Measurements from ENCODE around the gene ANKFN1.

Gene ANKFN1

GRCh38 chr17:56152874-56153602, at the start of gene ANKFN1:
Gene ANKFN1, plus strand, starts transcription at chr17:56153475. Its CDS starts 59,193 bp downstream, at chr17:56212668.
- DNase-seq (ENCODE audit: low read depth): no peak

DNA sequence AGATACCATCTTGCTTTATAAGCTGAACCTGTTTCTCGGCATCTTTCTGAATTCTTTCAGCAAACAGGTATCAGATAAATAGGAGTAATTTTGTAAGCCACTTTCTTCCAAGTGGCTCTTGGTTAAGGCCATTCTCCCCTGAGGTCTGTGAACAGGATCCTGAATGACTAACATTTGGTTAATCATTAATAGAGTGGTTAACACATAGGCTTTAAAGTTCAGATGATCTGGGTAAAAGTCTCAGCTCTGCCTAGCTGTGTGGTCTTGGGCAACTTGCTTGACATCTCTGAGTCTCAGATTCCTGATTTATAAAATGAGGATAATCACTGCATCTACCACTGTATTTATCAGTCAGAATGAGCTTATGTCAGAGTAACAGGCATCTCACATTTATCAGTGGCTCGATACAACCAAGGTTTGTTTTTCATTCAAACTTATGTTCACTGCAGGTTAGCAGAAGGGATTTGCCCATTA, 44.4 kb upstream of the ANKFN1 start:
- no peak for DNase-seq (ENCODE audit: low read depth)

- DNase-seq (ENCODE audit: low read depth): no peak
Observed at GRCh38 chr17:56109836-56110235, 43.4 kb upstream of the ANKFN1 start.

GRCh38 chr17:56110463-56111135, 42.7 kb upstream of the ANKFN1 start:
- no peak for DNase-seq (ENCODE audit: low read depth)

DNA sequence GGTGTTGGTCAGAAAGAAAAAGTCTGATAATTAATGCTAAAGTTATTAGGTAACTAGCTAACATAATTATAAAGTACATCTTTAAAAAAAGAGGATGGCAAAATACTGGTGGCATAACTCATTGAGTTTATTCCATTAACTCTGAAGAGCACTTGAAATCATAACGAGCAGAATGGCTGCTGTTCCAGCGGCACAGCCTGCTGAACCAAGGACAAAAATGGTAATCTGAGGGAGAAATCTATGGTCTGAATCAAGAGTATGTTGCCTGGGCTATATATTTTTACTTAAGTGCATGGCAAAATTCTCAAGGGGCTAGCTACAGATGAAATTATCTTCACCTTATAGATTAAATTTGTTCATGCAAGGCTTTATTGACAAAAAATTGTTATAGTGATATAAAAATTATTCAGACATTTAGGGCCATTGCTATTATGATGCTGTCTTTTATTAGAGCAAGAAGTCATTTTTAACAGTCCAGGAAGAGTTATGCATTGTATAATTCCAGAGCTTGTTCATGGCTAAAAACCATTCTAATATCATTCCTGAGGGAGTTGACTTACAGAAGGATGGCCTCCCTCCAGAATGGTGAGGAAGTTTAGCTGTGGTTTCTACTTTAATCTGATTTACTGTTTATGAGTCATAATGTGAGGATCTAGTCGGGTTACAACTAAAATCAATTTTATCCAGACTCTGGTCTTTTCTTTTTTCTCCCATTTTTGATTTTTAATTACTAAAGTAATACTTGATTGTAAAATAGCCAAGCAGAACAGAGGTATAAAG, 41.4 kb upstream of the ANKFN1 start:
- DNase-seq (ENCODE audit: low read depth): no peak

DNA sequence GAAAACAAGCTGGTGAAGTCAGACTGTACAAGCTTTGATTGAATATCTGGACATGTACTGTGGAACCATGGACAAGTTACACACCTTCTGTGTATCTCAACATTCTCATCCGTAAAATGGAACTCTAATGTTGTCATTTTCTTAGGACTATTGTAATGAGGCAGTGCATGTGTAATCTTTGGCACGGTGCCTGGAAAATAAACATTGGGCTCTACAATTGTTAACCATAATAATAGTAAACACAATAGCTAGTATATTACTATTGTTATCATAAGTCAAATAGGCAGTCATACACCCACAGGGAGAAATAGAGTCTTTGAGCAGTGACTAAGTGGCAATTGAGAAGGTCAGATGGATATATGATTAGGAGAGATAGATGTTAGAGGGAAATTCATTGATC, 39.8 kb upstream of the ANKFN1 start:
- no peak for DNase-seq (ENCODE audit: low read depth)

DNA sequence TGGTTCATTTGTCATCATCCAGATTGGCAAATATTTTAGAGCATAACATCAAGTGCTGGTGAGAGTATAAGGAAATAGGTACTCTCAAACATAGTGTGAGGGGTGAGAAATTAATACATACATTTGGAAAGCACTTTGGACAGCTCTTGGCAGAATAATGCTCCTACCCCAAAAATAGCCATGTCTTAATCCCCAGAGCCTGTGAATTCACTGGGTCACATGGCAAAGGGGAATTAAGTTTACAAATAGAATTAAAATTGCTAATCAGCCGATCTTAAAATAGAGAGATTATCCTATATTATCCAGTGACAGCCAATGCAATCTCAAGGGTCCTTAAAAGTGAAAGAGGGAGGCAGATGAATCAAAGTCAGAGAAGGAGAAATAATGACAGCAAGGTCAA, 38.8 kb upstream of the ANKFN1 start:
- DNase-seq (ENCODE audit: low read depth): no peak

- no peak for DNase-seq (ENCODE audit: low read depth)
Observed at GRCh38 chr17:56119191-56119590, 34.1 kb upstream of the ANKFN1 start.

GRCh38 chr17:56119936-56120335, 33.3 kb upstream of the ANKFN1 start:
- no peak for DNase-seq (ENCODE audit: low read depth)

GRCh38 chr17:56121191-56122051, 31.9 kb upstream of the ANKFN1 start:
- no peak for DNase-seq (ENCODE audit: low read depth)

DNA sequence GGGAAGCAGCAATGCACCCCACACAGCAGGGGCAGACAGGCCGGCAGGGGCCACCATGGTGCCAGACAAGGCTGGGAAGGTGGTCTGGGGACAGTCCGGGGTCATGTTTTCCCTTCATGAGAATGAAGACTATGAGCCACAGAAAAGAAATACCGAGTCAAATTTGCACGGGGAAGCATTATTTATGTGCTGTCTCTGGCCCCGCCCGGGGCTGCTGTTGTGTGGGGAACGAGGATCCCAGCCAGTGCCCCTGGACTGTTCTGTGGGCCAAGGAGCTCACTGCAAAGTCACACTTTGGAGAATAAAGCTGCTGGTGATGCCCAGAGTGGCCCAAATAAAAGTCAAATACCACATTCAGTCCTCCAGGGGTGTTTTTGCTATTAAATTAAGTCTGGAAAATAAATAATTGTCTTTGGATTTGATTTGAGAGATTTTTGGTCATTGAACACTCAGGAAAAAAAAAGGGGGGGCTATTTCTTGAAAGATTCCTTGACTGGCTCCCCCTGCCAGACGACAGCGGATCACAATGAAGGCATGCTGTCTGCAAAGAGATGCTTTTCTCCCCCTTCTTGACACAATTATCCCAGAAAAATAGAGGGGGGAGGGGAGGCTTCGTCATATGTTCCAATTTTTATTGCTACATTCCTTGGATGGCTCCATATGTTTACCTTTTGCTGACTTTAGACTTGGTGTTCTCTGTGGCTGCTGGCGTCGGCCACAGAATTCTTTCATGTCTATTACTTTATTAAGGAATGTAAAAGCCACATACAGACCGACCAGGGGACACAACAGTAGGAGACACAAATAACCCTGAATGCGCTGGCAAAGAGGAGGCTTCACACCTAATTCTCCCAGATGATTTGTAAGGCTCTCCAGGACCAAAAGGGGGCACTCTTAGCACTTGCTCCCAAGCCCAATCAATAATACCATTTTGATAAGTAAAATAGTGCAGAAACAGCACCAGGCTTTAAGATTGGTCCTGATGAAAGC, 27.1 kb upstream of the ANKFN1 start:
- no peak for DNase-seq (ENCODE audit: low read depth)

DNA sequence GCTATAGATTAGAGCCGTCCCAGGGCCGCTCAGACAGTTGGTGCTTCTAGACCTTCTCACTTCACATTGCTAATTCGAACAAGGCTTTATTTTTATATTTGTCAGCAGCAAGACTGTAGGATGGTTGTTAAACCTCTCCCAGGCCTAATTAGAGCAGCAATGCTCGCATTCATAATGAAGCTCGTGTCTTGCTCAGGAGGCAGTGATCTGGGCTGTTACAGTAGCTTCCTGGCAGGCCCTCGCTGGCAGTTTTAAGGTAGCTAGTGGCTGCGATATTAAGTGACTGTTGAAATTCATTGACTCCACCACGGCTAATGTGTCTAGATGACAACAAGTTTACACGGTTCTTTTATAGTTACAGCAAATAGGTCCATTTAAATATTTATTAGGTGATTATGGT, 23.2 kb upstream of the ANKFN1 start:
- no peak for DNase-seq (ENCODE audit: low read depth)

DNA sequence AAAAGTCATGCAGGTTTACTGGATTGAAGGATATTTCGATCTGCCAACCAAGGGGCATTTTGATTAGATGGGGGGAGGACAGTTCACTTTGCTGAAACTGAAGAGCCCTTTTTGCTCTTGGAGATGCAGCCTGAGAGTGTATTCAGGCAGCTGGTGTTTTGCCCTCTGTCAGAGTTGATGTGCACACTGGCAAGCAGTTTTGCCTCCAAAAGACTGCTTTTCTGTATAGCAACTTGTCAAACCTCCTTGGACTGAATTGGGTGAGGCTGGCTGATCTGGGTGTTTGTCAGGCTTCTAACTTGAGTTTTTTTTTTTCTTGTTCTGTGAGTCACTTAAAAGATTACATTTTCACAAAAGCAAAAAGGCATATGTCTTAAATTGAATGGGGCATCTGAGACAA, 22.6 kb upstream of the ANKFN1 start:
- DNase-seq (ENCODE audit: low read depth): no peak

GRCh38 chr17:56131431-56131830, 21.8 kb upstream of the ANKFN1 start:
- DNase-seq (ENCODE audit: low read depth): no peak

GRCh38 chr17:56136301-56136700, 17.0 kb upstream of the ANKFN1 start:
- no peak for DNase-seq (ENCODE audit: low read depth)

DNA sequence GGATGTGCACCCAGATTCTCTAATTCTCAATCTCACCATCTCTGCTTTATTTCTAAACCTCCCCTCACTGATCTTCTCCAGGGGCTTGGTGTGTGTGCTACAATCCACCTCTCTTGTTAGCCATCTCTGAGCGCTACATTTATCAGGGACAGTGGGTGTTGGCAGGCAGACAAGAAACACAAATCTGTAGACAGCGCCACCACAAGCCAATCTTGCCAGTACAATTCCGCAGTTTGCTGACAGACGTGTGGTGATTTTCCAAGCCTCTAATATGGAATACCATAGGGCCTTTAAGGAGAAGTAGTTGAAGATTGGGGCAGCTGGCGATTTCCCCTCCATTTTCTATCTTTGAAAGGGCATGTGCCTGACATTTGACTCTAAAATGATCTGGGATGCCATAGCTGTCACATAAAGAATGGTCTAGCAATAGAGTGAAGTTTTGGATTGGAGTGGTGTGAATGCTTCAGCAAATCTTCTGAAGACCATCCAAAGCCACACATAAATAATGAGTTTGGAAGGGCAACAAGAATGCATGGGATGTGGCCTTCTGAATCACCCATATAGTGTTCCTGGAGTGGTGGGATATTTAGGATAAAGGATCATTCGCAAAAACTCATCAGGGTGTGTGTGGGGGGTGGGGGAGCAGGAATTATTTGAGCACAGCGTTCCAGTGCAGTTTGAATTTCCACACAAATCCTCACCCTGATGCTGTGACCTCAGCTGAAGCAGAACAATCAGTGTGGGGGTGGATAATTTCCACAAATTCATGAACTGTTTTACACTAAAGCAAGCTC, 12.0 kb upstream of the ANKFN1 start:
- no peak for DNase-seq (ENCODE audit: low read depth)

- DNase-seq (ENCODE audit: low read depth): no peak
Observed at GRCh38 chr17:56142325-56142724, 10.9 kb upstream of the ANKFN1 start.

- no peak for DNase-seq (ENCODE audit: low read depth)
Observed at GRCh38 chr17:56142781-56143180, 10.5 kb upstream of the ANKFN1 start.

DNA sequence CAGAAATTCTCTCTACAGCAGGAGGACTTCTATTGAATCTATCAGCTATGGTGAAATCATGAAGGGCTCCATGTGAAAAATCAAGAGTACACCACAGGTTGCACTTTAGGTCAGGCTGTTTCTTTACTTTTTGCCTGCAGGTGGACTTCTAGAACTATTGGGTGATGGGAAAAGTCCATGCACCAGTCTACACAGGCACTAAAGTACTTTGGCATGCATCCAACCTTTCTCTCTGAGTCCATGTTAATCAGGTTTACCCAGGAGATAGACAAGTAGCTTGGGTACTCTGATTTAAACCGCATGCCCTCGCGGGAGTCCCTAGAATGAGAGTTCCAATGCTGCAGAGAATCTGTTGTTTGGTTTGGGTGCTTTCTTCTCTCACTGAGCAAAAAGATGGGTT, 9.1 kb upstream of the ANKFN1 start:
- no peak for DNase-seq (ENCODE audit: low read depth)

GRCh38 chr17:56146534-56146933, 6.7 kb upstream of the ANKFN1 start:
- no peak for DNase-seq (ENCODE audit: low read depth)
